Left lung (tissue), 10 donors: Measurements from ENCODE around the gene RTCB. TPM values are rescaled to one million over a fixed set of nuclear protein-coding genes. Genes with fewer than 3 reads are reported as not detected.

Experiments used
- ATAC-seq: fragments of 200-7000 bp; cut with Tn5 transposase; one replicate; pipeline ENCODE4 v1.9.1; 2020; ENCODE audit warnings: moderate library complexity
- DNase-seq, 4 donors: peaks; one replicate each; pipeline ENCODE4 v3.0.0-alpha.2; 2013 to 2020
- H3K27ac ChIP-seq, 2 donors: fragments of 200-600 bp; sonication (generic) in 1 of 2; one replicate each; pipeline versions ENCODE4 v1.5.0 to v1.8.0; 2020 to 2021
- H3K27me3 ChIP-seq, 2 donors: fragments of 200-600 bp; sonication (generic) in 1 of 2; one replicate each; pipeline versions ENCODE4 v1.5.0 to v1.8.0; 2020 to 2021
- H3K36me3 ChIP-seq, 2 donors: fragments of 200-600 bp; sonication (generic) in 1 of 2; one replicate each; pipeline versions ENCODE4 v1.5.0 to v1.8.0; 2020 to 2021
- H3K4me1 ChIP-seq, 2 donors: fragments of 200-600 bp; one replicate each; pipeline ENCODE4 v1.8.0; 2021
- H3K4me3 ChIP-seq, 2 donors: fragments of 200-600 bp; sonication (generic) in 1 of 2; one replicate each; pipeline versions ENCODE4 v1.5.0 to v1.8.0; 2020 to 2021; ENCODE audit warnings: mild to moderate bottlenecking in 1 of 2
- H3K9me3 ChIP-seq, 2 donors: fragments of 200-600 bp; sonication (generic) in 1 of 2; one replicate each; pipeline versions ENCODE4 v1.5.0 to v1.8.0; 2020 to 2021
- CTCF ChIP-seq, 2 donors: fragments of 200-600 bp; sonication (generic) in 1 of 2; IDR thresholded peaks; one replicate each; pipeline versions ENCODE4 v1.5.0 to v1.8.0; 2021; ENCODE audit warnings: antibody characterized with exemption in 2 of 2
- intact Hi-C, 2 donors: fragments of 100-400 bp; cut with DNase I; formaldehyde crosslinking; loops; one replicate each; pipeline versions ENCODE4 v1.11.2 to v1.14.2; 2022
- polyA plus RNA-seq, 6 donors: library from polyadenylated mRNA; unstranded; fragments of 120-200 nt; gene quantifications; one replicate each; pipeline ENCODE4 v1.2.1, GENCODE V29; 2013; ENCODE audit not compliant: insufficient read length in 6 of 6
- total RNA-seq, 2 donors: library from RNA; stranded (reverse); fragmentation: NEBNext Ultra II Directional; extraction: Animal tissue kit (Norgen Biotek cat#: 25700); gene quantifications; one replicate each; pipeline ENCODE4 v1.2.1, GENCODE V29; 2021
- donor health status: DM: no; HTN: yes; CAD: no.
- donor health status: DM: no; HTN: no; CAD: no.

The RTCB gene
- total and polyA plus RNA-seq, 8 donors = 61.8 to 93.0 (median 83.2) TPM

GRCh38 chr22:32348031-32348611 lies 63.9 kb downstream of the RTCB start:
- DNase-seq (no peak), ATAC-seq (no peak)
- TF ChIP-seq CTCF (IDR thresholded peaks at IDR 0.05) = no peak
- H3K27ac ChIP-seq = no peak overlapping the region
- H3K36me3 ChIP-seq = no peaks in the 10 kb centered on the region
- peaks cover 2 to 14% of the 10 kb centered on the region in 2 donors for H3K27me3 ChIP-seq
- intact Hi-C loops = no loop called here
- no peak overlapping the region for H3K4me3 ChIP-seq
- no peaks in the 10 kb centered on the region for H3K4me1 ChIP-seq
- no peaks in the 10 kb centered on the region for H3K9me3 ChIP-seq

GRCh38 chr22:32343941-32344340 lies 68.1 kb downstream of the RTCB start:
- no peak for DNase-seq
- peaks cover 2 to 33% of the 10 kb centered on the region in 2 donors for H3K27me3 ChIP-seq
- no peaks in the 10 kb centered on the region for H3K9me3 ChIP-seq
- intact Hi-C loops = no loop called here
- no peak overlapping the region for H3K27ac ChIP-seq
- no peak for ATAC-seq
- no peaks in the 10 kb centered on the region for H3K36me3 ChIP-seq
- H3K4me1 ChIP-seq = no peaks in the 10 kb centered on the region
- no peak for TF ChIP-seq CTCF (IDR thresholded peaks at IDR 0.05)
- H3K4me3 ChIP-seq = no peak overlapping the region

- Histone ChIP-seq H3K4me3 (no peak overlapping the region), H3K4me1 (no peaks in the 10 kb centered on the region), H3K27ac (no peak overlapping the region), H3K27me3 (peaks cover 2 to 43% of the 10 kb centered on the region in 2 donors), H3K9me3 (no peaks in the 10 kb centered on the region), H3K36me3 (no peaks in the 10 kb centered on the region)
- intact Hi-C loops = no loop called here
- TF ChIP-seq CTCF (IDR thresholded peaks at IDR 0.05) = no peak
- ATAC-seq (no peak), DNase-seq (no peak)
Observed at GRCh38 chr22:32342977-32343376, 69.1 kb downstream of the RTCB start.

GRCh38 chr22:32341122-32341740 lies 70.8 kb downstream of the RTCB start:
- peaks cover 2 to 45% of the 10 kb centered on the region in 2 donors for H3K27me3 ChIP-seq
- no peak overlapping the region for H3K4me3 ChIP-seq
- intact Hi-C loops = no loop called here
- ATAC-seq = no peak
- DNase-seq = no peak
- no peak overlapping the region for H3K27ac ChIP-seq
- no peaks in the 10 kb centered on the region for H3K9me3 ChIP-seq
- no peaks in the 10 kb centered on the region for H3K36me3 ChIP-seq
- TF ChIP-seq CTCF (IDR thresholded peaks at IDR 0.05) = no peak
- no peaks in the 10 kb centered on the region for H3K4me1 ChIP-seq

- DNase-seq (no peak), ATAC-seq (no peak)
- H3K9me3 ChIP-seq = no peaks in the 10 kb centered on the region
- peaks cover 2 to 45% of the 10 kb centered on the region in 2 donors for H3K27me3 ChIP-seq
- no peaks in the 10 kb centered on the region for H3K36me3 ChIP-seq
- intact Hi-C loops = no loop called here
- no peak overlapping the region for H3K27ac ChIP-seq
- TF ChIP-seq CTCF (IDR thresholded peaks at IDR 0.05) = no peak
- no peak overlapping the region for H3K4me3 ChIP-seq
- no peaks in the 10 kb centered on the region for H3K4me1 ChIP-seq
Observed at GRCh38 chr22:32340411-32340810, 71.6 kb downstream of the RTCB start.
